GM21360 (cell line): Measurements from ENCODE around the gene DPP6.

Source experiments
- ATAC-seq: cut with Tn5 transposase; IDR thresholded peaks from one replicate; pipeline ENCODE4 v1.9.1; 2021; ENCODE audit warnings: mild to moderate bottlenecking, moderate library complexity; ENCODE audit not compliant: unreplicated experiment

Gene DPP6

GRCh38 chr7:154509192-154509591, 457.0 kb downstream of the DPP6 start:
- ATAC-seq, result no peak

- no peak for ATAC-seq
Observed at GRCh38 chr7:154512121-154512833, 460.1 kb downstream of the DPP6 start.

- no peak for ATAC-seq
Observed at GRCh38 chr7:154517768-154518167, 465.6 kb downstream of the DPP6 start.

DNA sequence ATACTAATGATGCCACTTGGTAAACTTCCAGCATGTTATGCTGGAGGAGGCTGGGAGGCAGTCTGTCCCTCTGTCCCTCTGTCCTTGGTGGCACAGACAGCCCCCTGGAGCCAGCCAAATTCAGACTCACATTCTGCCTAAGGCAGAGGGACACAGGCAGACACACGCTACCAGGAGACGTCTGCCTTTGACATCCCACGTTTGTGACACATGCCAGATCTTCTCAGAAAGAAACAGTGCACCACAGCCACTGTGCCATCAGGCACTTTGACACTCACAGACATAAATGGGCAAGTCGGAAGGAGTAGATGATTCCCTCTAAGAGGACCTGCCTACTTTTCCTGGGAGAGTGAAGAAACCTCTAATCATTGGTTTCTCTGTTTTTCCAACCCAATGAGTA, 467.0 kb downstream of the DPP6 start:
- no peak for ATAC-seq

GRCh38 chr7:154530136-154530535, 477.9 kb downstream of the DPP6 start:
- no peak for ATAC-seq

GRCh38 chr7:154532771-154533170, 480.6 kb downstream of the DPP6 start:
- ATAC-seq, result no peak

DNA sequence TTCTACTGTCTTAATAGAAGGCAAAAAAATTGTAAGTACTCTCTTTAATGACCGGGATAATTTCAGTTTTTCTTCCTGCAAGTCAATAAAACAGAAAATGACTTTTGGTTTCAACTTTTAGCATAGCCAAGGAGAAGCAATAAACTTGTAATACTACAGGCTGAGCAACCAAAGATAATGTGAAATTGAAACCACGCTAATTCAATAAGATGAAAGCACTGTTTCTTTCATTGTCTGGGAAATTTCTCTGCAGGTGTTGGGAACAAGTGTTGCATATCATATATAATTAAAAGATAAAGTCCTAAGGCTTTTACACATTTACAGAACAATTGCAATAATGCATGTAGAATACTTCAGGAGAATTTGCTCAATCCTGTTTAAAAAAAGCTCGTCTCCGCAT, 488.4 kb downstream of the DPP6 start:
- ATAC-seq, result no peak

GRCh38 chr7:154541606-154542005, 489.4 kb downstream of the DPP6 start:
- ATAC-seq, result no peak

DNA sequence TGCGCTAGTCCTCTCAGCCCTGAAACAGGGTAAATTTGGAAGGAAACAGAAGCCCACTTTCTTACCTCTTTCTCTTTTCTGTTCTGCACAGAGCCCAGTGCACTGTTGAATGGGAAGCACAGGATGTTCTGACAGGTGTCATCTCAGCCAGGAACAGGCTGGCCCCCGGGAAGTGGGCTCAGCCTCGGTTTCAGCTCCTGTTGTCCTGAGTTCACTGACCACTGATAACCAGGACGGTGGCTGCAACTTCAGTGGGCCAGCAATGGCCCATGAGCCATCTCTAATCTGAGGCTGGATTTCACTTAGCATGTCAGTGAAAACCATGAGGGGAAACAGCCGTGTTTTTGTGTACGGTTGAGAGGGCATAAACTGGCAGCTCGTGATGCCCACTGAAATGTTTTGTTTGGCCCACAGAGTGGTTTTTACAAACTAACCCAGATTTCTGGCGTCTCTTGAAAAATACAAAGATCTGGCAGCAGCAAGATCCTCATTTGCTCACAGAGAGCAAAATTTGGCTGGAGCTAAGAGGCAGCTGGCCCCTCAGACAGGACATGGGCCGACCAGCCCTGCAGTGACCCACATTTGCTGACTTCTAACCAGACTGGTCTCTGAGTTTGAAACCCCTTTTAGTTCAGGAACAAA, 494.9 kb downstream of the DPP6 start:
- no peak for ATAC-seq

- no peak for ATAC-seq
Observed at GRCh38 chr7:154553711-154554265, 501.6 kb downstream of the DPP6 start.

DNA sequence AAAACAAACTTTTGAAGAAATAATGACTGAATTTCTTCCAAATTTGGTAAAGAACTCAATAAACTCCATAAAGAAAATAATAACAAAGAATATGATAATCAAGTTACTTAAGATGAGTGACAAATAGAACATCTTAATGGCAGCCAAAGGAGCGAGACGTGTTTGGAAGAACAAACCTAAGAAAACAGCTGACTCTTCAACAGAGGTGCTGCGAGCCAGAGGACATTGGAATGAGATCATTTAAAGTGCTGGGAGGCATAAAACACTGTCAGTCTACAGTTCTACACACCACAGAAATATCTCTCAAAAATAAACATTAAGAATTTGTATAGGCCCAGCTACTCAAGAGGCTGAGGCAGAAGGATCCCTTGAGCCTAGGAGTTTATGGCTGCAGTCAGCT, 507.3 kb downstream of the DPP6 start:
- no peak for ATAC-seq

DNA sequence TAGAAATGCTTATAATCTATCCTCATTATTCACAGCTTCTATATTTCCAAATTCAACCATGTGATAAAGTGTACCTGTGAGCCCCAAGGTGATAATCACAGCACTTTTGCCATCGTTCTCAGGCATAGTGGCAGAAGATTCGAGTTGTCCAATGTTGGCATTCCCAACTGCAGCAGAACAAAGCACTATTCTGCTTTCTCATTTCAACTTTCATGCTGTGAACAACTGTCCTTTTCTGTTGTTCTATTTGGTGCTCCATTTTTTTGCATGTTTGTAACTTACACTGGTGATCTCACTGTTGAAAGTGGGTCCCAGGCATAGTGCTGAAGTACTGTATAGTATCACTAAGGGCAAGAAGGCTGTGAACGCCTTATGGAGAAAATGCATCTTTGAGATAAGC, 512.5 kb downstream of the DPP6 start:
- ATAC-seq, result no peak

GRCh38 chr7:154566877-154567276, 514.7 kb downstream of the DPP6 start:
- ATAC-seq, result no peak

DNA sequence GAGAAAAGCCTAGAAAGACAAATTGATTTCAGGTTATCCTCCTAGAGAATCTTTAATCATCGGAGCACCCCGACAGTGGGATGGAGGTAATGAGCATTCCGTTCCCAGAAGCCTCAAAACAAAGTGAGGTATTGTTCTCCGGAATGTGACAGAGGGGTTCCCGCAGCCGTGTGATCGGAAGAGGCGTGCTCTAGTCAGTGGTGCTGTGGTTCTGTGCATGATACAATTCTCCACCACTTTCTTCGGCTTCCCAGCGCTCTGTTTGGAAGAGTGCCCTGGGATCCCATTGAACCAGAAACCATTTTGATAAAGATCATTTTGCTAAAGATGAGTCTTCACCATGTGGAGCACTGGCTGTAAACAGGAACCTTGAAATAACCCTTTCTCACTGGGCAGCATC, 516.1 kb downstream of the DPP6 start:
- no peak for ATAC-seq

DNA sequence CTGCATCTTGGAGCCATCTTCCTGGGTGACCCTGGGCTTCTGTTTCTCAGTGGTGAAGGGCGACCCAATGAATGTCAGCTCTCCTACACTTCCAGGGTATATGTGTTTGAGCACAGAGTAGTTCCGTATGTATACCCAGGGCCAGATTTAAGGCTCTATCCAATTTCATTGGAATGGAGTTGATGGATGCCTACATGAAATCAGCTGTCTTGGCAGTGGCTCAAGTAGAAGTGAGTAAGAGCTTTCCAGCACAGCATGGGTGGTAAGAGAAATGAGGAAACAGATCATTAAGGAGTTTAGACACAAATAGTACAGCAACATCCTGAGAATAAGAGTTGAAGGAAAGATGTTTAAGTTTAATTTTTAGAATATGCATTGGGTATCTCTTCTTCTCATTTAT, 517.7 kb downstream of the DPP6 start:
- no peak for ATAC-seq

GRCh38 chr7:154571772-154572171, 519.6 kb downstream of the DPP6 start:
- ATAC-seq, result no peak

DNA sequence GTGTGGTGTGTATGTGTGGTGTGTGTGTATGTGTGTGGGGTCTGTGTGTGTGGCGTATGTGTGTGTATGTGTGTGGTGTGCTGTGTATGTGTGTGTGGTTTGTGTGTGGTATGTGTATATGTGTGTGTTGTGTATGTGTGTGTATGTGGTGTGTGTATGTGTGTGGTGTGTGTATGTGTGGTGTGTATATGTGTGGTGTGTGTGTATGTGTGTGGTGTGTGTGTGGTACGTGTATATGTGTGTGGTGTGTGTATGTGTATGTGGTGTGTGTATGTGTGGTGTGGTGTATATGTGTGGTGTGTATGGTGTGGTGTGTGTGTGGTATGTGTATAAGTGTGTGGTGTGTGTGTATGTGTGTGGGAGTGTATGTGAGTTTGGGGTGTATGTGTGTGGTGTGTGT, 522.0 kb downstream of the DPP6 start:
- no peak for ATAC-seq

DNA sequence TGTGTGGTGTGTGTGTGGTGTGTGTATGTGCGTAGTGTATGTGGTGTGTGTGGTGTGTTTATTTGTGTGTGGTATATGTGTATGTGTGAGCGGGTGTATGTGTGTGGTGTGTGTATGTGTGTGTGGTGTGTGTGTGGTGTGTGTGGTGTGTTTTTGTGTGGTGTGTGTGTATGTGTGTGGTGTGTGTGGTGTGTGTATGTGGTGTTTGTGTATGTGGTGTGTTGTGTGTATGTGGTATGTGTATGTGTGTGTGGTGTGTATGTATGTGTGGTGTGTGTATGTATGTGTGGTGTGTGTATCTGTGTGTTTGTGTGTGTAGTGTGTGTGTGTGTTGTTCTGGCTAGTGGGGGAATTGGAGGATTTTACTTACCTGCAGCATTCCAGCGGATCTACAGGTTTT, 523.3 kb downstream of the DPP6 start:
- no peak for ATAC-seq

GRCh38 chr7:154576604-154577003, 524.4 kb downstream of the DPP6 start:
- ATAC-seq, result no peak

DNA sequence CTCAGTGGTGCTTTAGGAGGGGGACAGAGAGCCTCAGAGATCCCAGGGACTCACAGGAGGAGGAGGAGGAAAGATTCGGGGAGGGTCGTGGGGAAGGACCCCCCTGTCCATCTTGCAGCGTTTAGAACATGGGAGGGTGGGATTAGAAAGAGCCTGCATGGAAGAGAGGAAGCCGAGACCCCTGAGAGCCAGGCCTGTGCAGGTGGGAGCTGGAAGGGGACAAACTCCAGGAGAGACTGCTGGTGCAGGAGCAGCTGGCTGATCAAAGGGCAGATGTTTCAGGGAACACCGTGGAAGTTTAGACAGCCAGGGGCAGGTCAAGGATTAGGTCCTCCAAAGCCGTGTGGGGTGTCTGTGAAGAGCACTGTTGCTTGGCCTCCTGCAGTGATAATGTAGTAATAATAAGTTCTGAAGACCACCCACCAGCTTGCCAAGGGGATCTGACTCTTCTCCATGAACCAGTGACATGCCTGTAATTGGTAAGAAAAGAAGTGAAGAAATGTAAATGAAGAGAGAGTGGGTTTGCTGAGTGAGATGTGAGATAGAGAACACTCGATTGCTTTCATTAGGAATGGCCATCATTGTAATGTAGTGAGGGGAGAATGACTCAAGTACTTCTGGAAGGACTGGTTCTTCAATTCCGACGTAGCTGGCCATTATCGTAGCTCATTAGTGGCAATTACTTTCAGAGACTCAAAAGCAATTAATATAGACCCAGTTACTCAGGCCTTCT, 525.1 kb downstream of the DPP6 start:
- ATAC-seq, result no peak

DNA sequence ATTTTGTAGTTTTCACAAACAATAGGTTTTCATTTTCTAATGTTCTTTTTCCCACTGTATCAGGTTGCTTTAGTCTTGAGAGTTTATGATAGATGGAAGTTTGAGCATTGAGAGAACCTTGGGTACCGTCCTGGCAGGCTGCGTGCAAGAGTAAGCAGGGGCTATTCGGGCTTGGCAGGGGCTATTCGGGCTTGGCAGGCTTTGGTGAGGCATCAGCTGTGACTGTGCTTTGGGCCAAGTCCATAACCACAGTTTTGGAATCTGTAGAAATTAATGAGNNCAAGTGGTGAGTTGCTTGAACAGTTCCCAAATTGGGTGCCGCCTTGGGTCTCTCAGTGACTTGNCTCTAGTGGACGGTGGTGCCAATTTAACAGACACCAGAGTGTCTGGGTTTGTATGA, 526.1 kb downstream of the DPP6 start:
- no peak for ATAC-seq

DNA sequence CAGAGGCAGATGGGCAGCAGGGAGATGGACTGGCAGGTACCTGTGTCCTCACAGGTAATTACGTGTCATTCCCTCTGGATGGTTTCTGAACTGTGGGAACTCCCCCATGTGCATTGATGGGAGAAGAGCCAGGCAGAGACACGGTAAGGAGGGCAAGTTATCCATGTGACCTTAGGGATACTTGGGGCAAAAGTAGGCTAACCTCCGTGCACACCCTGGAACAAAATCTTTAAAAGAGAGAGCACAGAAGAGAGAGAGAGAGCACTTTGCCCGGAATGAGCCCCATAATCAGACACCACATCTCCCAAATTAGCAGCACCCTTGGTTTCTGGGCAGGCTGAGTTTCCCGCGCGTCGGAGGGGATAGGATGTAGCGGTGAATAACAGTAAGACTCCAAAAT, 527.5 kb downstream of the DPP6 start:
- ATAC-seq, result no peak
